Hematopoietic multipotent progenitor cell (in vitro differentiated cells): ENCODE measurements around the gene BCLAF1. TPM values are rescaled to one million over a fixed set of nuclear protein-coding genes. Genes with fewer than 3 reads are reported as not detected.
A peak's percentile ranks its signal among the peaks of the same experiment; 100 is the strongest.
"Not testable (repeated sequence)": the region's sequence is repeated elsewhere in the genome, so short reads cannot be mapped to it uniquely, and the experiment has no call there.

Experiments
- DNase-seq, 3 donors: peaks; one replicate each; pipeline ENCODE4 v3.0.0-alpha.2; 2011 to 2015; ENCODE audit warnings: low read depth in 2 of 3, low spot score in 2 of 3
- total RNA-seq: library from RNA; depleted of rRNA; stranded (reverse); fragments of >200 nt; gene quantifications from one replicate; pipeline ENCODE4 v1.2.3, GENCODE V29; 2012

Gene BCLAF1
- total RNA-seq, 1 donor, result 81.1 TPM

- DNase-seq, result no peak
Measured at GRCh38 chr6:136250686-136251008, 39.0 kb downstream of the BCLAF1 start.

GRCh38 chr6:136249811-136250685 lies 39.6 kb downstream of the BCLAF1 start, which contains the start of gene MTFR2:
Gene MTFR2 (minus strand): TSS chr6:136250311. CDS start chr6:136249099, 1,212 bp downstream.
- peak; percentile 80 to 100 (median 98) for DNase-seq

- no peak for DNase-seq
Measured at GRCh38 chr6:136249336-136249735, 40.3 kb downstream of the BCLAF1 start.

- no peak for DNase-seq
Measured at GRCh38 chr6:136244061-136244616, 45.5 kb downstream of the BCLAF1 start.

GRCh38 chr6:136236466-136237293 lies 53.0 kb downstream of the BCLAF1 start:
- DNase-seq, result peak in 1 of 3 donors; percentile 25

- DNase-seq, result no peak
Measured at GRCh38 chr6:136235233-136235564, 54.4 kb downstream of the BCLAF1 start.

- DNase-seq, result no peak
Measured at GRCh38 chr6:136232701-136233100, 56.9 kb downstream of the BCLAF1 start.

- no peak for DNase-seq
Measured at GRCh38 chr6:136230219-136230853, 59.3 kb downstream of the BCLAF1 start.

GRCh38 chr6:136228814-136229213 lies 60.8 kb downstream of the BCLAF1 start:
- DNase-seq, result no peak

GRCh38 chr6:136226674-136227377 lies 62.8 kb downstream of the BCLAF1 start:
- DNase-seq, result peak in 1 of 3 donors; percentile 21

GRCh38 chr6:136226027-136226673 lies 63.5 kb downstream of the BCLAF1 start:
- peak; percentile 35 to 77 (median 42) for DNase-seq

GRCh38 chr6:136225496-136225895 lies 64.2 kb downstream of the BCLAF1 start:
- DNase-seq, result no peak

GRCh38 chr6:136224974-136225373 lies 64.7 kb downstream of the BCLAF1 start:
- not testable (repeated sequence) for DNase-seq

- DNase-seq, result no peak
Measured at GRCh38 chr6:136216503-136217401, 72.9 kb downstream of the BCLAF1 start.

- DNase-seq, result no peak
Measured at GRCh38 chr6:136213853-136214252, 75.8 kb downstream of the BCLAF1 start.

GRCh38 chr6:136213012-136213539 lies 76.6 kb downstream of the BCLAF1 start:
- no peak for DNase-seq

- DNase-seq, result no peak
Measured at GRCh38 chr6:136212608-136213007, 77.0 kb downstream of the BCLAF1 start.

GRCh38 chr6:136210398-136211165 lies 79.1 kb downstream of the BCLAF1 start:
- no peak for DNase-seq
